ENCODE data around the gene GNL1. TPM values are rescaled to one million over a fixed set of nuclear protein-coding genes. Genes with fewer than 3 reads are reported as not detected.

Gene GNL1
- total RNA-seq, 4 donors from 2014 or later, result 18.9 to 46.0 (median 38.3) TPM

DNA sequence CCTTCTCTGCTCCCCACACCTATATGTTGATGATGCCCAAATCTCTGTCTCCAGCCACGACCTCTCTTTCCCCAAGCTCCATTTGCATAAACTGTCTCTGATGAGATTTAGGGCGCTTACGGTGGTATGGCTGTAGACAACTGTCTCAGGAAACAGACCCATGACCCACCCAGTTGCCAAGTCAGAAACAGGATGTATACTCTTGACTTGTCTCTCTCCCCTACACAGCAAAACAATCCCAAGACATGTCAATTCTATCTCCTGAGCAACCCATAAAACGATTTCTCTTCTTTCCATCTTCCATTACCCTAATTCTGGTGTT, 13.9 kb downstream of the GNL1 start:
- TF ChIP-seq, protein P1, sequence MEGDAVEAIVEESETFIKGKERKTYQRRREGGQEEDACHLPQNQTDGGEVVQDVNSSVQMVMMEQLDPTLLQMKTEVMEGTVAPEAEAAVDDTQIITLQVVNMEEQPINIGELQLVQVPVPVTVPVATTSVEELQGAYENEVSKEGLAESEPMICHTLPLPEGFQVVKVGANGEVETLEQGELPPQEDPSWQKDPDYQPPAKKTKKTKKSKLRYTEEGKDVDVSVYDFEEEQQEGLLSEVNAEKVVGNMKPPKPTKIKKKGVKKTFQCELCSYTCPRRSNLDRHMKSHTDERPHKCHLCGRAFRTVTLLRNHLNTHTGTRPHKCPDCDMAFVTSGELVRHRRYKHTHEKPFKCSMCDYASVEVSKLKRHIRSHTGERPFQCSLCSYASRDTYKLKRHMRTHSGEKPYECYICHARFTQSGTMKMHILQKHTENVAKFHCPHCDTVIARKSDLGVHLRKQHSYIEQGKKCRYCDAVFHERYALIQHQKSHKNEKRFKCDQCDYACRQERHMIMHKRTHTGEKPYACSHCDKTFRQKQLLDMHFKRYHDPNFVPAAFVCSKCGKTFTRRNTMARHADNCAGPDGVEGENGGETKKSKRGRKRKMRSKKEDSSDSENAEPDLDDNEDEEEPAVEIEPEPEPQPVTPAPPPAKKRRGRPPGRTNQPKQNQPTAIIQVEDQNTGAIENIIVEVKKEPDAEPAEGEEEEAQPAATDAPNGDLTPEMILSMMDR (IDR thresholded peaks at IDR 0.05; ENCODE audit: low read depth), result no peak

DNA sequence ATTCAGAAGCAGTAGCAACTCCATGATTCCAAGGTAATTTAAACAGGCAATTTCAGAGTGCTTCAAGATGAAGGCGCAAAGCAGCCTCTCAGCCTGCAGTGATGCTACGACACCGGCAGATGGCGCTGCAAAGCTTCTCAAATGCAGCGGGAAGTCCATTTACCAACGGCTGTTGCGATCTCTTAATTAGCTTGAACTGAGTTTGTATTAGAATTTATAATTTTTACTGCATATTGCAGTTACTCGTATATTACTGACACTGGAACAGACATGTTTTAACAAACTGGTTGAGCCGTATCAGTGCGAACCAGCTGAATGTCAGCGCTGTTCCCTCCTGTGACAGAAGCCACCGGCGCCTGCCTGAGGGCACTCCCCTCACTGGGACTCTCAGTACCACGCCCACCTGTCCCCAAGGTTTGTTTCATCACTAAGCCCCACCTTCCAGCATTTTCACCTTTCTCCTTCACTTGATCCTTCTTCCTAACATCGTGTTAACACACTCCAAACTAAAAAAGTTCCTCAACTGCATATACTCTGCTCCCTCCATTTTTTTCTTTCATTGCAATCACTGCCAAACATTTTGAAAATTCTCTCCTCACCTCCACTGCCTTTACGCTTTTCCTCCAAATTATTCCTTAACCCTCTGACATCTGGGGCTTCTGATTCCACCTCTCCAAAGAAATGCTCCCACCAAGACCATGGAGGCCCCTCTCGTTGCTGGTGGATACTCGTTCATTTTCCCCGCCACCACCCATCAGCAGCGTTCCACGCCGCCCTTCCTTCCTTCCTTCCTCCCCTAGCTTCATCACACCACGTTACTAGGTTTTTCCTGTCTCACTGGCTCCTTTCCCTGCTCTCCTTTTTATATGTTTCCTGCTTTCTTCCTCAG, 14.5 kb downstream of the GNL1 start:
- TF ChIP-seq, protein P1 (IDR thresholded peaks at IDR 0.05; ENCODE audit: low read depth), result no peak

DNA sequence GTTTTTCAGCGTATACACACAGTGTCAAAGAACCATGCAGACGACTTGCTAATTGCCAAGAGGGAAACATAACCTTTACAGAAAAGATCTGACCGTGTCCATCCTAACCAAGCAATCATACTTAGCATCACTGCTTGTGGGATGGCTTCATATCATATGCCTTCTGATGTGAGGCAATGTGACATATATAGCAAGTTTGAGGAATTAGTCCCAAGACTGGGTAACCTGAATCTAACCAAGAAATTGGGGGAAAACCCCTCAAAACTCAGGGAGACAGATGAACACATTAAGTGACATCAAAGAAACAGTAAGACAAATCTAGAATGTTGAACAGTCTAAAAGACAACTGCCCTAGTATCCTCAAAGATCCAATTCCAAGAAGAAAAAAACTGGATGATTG, 18.4 kb downstream of the GNL1 start:
- TF ChIP-seq, protein P1 (IDR thresholded peaks at IDR 0.05; ENCODE audit: low read depth), result no peak

DNA sequence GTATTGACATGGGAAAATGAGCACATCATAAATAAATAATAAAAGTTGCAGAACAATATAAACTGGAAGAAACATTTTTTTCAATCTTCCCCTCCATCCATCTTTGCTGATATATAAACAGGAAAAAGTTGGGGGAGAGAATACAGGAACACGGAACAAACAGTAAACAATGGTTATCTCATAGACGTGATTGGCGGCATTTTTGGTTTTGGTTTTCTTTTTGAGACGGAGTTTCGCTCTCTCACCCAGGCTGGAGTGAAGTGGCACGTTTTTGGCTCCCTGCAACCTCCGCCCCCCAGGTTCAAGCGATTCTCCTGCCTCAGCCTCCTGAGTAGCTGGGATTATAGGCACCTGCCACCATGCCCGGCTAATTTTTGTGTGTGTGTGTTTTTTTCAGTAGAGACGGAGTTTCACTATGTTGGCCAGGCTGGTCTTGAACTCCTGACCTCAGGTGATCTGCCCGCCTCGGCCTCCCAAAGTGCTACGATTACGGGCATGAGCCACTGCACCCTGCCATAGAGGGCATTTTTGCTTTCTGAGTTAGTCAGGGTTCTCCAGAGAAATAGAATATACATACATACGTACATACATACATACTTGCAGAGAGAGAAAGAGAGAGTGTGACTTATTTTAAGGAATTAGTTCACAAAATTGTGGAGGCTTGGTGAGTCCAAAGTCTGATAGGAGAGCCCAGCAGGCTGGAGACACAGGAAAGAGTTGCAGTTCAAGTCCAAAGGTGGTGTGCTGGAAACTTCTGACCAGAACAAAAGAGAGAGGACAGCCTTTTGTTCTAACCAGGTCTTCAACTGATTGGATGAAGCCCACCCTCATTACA, 22.6 kb downstream of the GNL1 start:
- TF ChIP-seq, protein P1 (IDR thresholded peaks at IDR 0.05; ENCODE audit: low read depth), result no peak

DNA sequence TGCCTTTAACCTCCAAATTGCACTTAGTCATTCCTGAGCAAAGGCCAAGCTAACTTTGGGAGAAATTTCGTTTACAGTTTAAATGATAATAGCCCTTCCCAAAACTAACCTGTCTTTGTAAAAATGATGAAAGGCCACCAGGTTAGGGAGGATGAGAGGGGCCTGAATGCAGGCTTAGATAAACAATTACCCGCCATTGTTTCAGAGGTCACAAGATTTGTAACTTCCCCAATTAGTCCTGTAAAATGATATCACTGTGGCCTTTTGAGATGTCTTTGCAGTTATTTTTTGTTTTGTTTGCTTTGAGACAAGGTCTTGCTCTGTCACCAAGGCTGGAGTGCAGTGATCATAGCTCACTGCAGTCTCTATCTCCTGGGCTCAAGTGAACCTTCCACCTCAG, 26.3 kb downstream of the GNL1 start:
- TF ChIP-seq, protein P1 (IDR thresholded peaks at IDR 0.05; ENCODE audit: low read depth), result no peak

DNA sequence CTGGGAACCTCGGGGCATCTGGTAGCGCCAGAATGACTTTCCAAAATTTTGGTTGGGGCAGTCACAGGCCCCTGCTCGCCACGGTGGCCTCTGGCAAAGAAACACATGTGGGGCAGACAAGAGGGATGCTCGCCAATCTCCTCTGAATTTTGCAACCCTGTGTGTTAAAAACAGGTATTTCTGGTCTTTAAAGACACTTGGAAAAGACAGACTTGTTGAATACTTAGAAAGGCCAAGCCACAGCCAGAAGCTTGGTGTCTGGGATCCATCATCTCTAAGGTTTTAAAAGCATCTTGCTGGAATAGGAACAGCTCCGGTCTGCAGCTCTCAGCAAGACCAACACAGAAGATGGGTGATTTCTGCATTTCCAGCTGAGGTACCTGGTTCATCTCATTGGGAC, 35.8 kb downstream of the GNL1 start:
- TF ChIP-seq, protein P1 (IDR thresholded peaks at IDR 0.05; ENCODE audit: low read depth), result no peak
